WTC11 (cell line): ENCODE data around the gene PRR33. TPM values are rescaled to one million over a fixed set of nuclear protein-coding genes. Genes with fewer than 3 reads are reported as not detected.

ENCODE experiments used
- ATAC-seq: fragments of 200-7000 bp; cut with Tn5 transposase; 2 replicates; pipeline ENCODE4 v1.10.0; 2021; ENCODE audit warnings: mild to moderate bottlenecking, moderate library complexity
- CTCF ChIA-PET: fragments of 300-600 bp; sonication (Branson Sonifier 250); formaldehyde crosslinking; loops from one replicate; lab custom pipeline; 2021; ENCODE audit warnings: antibody characterized with exemption; lab: Charles Lee
- POLR2A ChIA-PET: fragments of 350-600 bp; sonication (Branson Sonifier 250); formaldehyde crosslinking; loops from one replicate; lab custom pipeline; 2021; ENCODE audit warnings: antibody characterized with exemption; lab: Charles Lee
- DNase-seq: peaks from one replicate; pipeline ENCODE4 v3.0.0; 2021; ENCODE audit warnings: low spot score
- H3K27ac Mint-ChIP-seq: 2 replicates; pipeline ENCODE4 v1.8.0; 2021; ENCODE audit warnings: mixed read lengths
- H3K27me3 Mint-ChIP-seq: 2 replicates; pipeline ENCODE4 v1.8.0; 2021; ENCODE audit warnings: low read depth, mild to moderate bottlenecking, moderate library complexity, mixed read lengths
- H3K36me3 Mint-ChIP-seq: 2 replicates; pipeline ENCODE4 v1.8.0; 2021; ENCODE audit warnings: mixed read lengths
- H3K4me1 Mint-ChIP-seq: 2 replicates; pipeline ENCODE4 v1.8.0; 2022; ENCODE audit warnings: mixed read lengths
- H3K4me3 Mint-ChIP-seq: 2 replicates; pipeline ENCODE4 v1.8.0; 2021; ENCODE audit warnings: mild to moderate bottlenecking, moderate library complexity, mixed read lengths
- H3K9me3 Mint-ChIP-seq: 2 replicates; pipeline ENCODE4 v1.8.0; 2021; ENCODE audit warnings: mixed read lengths
- ARID4B ChIP-seq: sonication (generic); formaldehyde crosslinking; IDR thresholded peaks from 2 replicates; pipeline ENCODE4 v1.8.0; 2023; ENCODE audit warnings: missing genetic modification reagents, mild to moderate bottlenecking, borderline replicate concordance
- CBFB ChIP-seq: sonication (generic); formaldehyde crosslinking; IDR thresholded peaks from 2 replicates; pipeline ENCODE4 v1.8.1; 2022; ENCODE audit warnings: mild to moderate bottlenecking, low read depth, missing genetic modification reagents
- E2F5 ChIP-seq: sonication (generic); formaldehyde crosslinking; IDR thresholded peaks from 2 replicates; pipeline ENCODE4 v1.8.1; 2022; ENCODE audit warnings: mild to moderate bottlenecking, moderate library complexity, missing genetic modification reagents
- FOXJ3 ChIP-seq: sonication (generic); formaldehyde crosslinking; IDR thresholded peaks from 2 replicates; pipeline ENCODE4 v1.9.0; 2021; ENCODE audit warnings: missing genetic modification reagents, mild to moderate bottlenecking, borderline replicate concordance
- GTF2I ChIP-seq: fragments of 250-450 bp; sonication (Bioruptor Pico); conservative IDR thresholded peaks from 2 replicates; pipeline ENCODE4 v1.4.0; 2021; ENCODE audit warnings: mild to moderate bottlenecking
- HMGA2 ChIP-seq: fragments of 250-450 bp; sonication (Bioruptor Pico); IDR thresholded peaks from 2 replicates; pipeline ENCODE4 v1.4.0; 2021; ENCODE audit warnings: mild to moderate bottlenecking, moderate library complexity
- IRF2 ChIP-seq: sonication (generic); formaldehyde crosslinking; IDR thresholded peaks from 2 replicates; pipeline ENCODE4 v1.8.0; 2022; ENCODE audit warnings: low read depth, missing genetic modification reagents, borderline replicate concordance
- KAT7 ChIP-seq: sonication (generic); formaldehyde crosslinking; IDR thresholded peaks from 2 replicates; pipeline ENCODE4 v1.8.1; 2023; ENCODE audit warnings: missing genetic modification reagents, mild to moderate bottlenecking, borderline replicate concordance
- NR1H2 ChIP-seq: sonication (generic); formaldehyde crosslinking; IDR thresholded peaks from 2 replicates; pipeline ENCODE4 v1.9.0; 2021; ENCODE audit warnings: mild to moderate bottlenecking, moderate library complexity, missing genetic modification reagents
- SOX15 ChIP-seq: fragments of 250-450 bp; sonication (Bioruptor Pico); IDR thresholded peaks from 2 replicates; pipeline ENCODE4 v1.9.0; 2021; ENCODE audit warnings: mild to moderate bottlenecking
- USF1 ChIP-seq: sonication (generic); formaldehyde crosslinking; IDR thresholded peaks from 2 replicates; pipeline ENCODE4 v1.8.0; 2022; ENCODE audit warnings: mild to moderate bottlenecking, missing genetic modification reagents
- USF2 ChIP-seq: sonication (generic); formaldehyde crosslinking; IDR thresholded peaks from 2 replicates; pipeline ENCODE4 v1.8.1; 2023; ENCODE audit warnings: mild to moderate bottlenecking, missing genetic modification reagents, moderate library complexity
- ZNF138 ChIP-seq: sonication (generic); formaldehyde crosslinking; conservative IDR thresholded peaks from 2 replicates; pipeline ENCODE4 v1.8.1; 2022; ENCODE audit warnings: mild to moderate bottlenecking, moderate library complexity, missing genetic modification reagents
- ZNF396 ChIP-seq: fragments of 250-450 bp; sonication (Bioruptor Pico); IDR thresholded peaks from 2 replicates; pipeline ENCODE4 v1.8.0; 2021; ENCODE audit warnings: mild to moderate bottlenecking, moderate library complexity, borderline replicate concordance
- ZNF416 ChIP-seq: fragments of 250-450 bp; sonication (Bioruptor Pico); IDR thresholded peaks from 2 replicates; pipeline ENCODE4 v1.9.0; 2021; ENCODE audit warnings: mild to moderate bottlenecking, inconsistent platforms
- ZNF532 ChIP-seq: fragments of 250-450 bp; sonication (Bioruptor Pico); IDR thresholded peaks from 2 replicates; pipeline ENCODE4 v1.9.0; 2021; ENCODE audit warnings: mild to moderate bottlenecking, borderline replicate concordance
- total RNA-seq: library from RNA; stranded (reverse); gene quantifications from 3 replicates; pipeline ENCODE4 v1.2.3, GENCODE V29; 2021
- TF ChIP-seq, protein P1 (sequence below): sonication (generic); formaldehyde crosslinking; IDR thresholded peaks from 2 replicates; pipeline ENCODE4 v1.8.1; 2023; ENCODE audit warnings: mild to moderate bottlenecking, missing genetic modification reagents
- TF ChIP-seq, protein P2 (sequence below): sonication (generic); formaldehyde crosslinking; IDR thresholded peaks from 2 replicates; pipeline ENCODE4 v1.8.1; 2023; ENCODE audit warnings: mild to moderate bottlenecking, moderate library complexity, missing genetic modification reagents
- TF ChIP-seq, protein P3 (sequence below): sonication (generic); formaldehyde crosslinking; IDR thresholded peaks from 2 replicates; pipeline ENCODE4 v1.8.1; 2023; ENCODE audit warnings: mild to moderate bottlenecking, missing genetic modification reagents

The PRR33 gene
- total RNA-seq, 1 experiment from 2014 or later: not detected

DNA sequence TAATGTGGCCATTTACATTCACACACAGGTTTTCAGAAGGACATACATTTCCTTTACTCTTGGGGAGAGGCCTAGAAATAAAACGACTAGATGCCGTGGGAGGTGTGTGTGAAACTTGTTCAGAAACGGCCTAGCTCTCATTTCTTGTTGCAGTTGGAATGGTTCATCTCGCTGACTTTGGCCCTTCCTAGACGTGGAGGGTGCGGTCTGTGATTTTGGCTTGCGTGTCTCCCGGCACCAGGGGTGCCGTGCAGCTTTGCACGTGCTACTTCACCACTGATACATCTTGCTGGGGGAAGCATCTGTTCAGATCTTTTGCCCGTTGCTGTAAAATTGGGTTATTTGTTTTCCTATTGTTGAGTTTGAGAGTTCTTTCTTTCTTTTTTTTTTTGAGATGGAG is 3.1 kb upstream of the PRR33 start:
- Mint-ChIP-seq H3K27ac (no peak overlapping the region), H3K27me3 (peaks cover 10% of the 10 kb centered on the region), H3K36me3 (no peaks in the 10 kb centered on the region)
- TF ChIP-seq, protein P1, sequence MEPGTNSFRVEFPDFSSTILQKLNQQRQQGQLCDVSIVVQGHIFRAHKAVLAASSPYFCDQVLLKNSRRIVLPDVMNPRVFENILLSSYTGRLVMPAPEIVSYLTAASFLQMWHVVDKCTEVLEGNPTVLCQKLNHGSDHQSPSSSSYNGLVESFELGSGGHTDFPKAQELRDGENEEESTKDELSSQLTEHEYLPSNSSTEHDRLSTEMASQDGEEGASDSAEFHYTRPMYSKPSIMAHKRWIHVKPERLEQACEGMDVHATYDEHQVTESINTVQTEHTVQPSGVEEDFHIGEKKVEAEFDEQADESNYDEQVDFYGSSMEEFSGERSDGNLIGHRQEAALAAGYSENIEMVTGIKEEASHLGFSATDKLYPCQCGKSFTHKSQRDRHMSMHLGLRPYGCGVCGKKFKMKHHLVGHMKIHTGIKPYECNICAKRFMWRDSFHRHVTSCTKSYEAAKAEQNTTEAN (CRISPR knock-in tag): no peak
- no peak for TF ChIP-seq KAT7 (CRISPR knock-in tag)
- TF ChIP-seq CBFB (CRISPR knock-in tag): no peak
- no peak for TF ChIP-seq ARID4B
- no peak for TF ChIP-seq NR1H2
- no peak for TF ChIP-seq ZNF532
- TF ChIP-seq ZNF416: no peak
- TF ChIP-seq USF1 (CRISPR knock-in tag): no peak
- TF ChIP-seq E2F5 (CRISPR knock-in tag): no peak
- no peak for TF ChIP-seq USF2 (CRISPR knock-in tag)
- TF ChIP-seq, protein P2, sequence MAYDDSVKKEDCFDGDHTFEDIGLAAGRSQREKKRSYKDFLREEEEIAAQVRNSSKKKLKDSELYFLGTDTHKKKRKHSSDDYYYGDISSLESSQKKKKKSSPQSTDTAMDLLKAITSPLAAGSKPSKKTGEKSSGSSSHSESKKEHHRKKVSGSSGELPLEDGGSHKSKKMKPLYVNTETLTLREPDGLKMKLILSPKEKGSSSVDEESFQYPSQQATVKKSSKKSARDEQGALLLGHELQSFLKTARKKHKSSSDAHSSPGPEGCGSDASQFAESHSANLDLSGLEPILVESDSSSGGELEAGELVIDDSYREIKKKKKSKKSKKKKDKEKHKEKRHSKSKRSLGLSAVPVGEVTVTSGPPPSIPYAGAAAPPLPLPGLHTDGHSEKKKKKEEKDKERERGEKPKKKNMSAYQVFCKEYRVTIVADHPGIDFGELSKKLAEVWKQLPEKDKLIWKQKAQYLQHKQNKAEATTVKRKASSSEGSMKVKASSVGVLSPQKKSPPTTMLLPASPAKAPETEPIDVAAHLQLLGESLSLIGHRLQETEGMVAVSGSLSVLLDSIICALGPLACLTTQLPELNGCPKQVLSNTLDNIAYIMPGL (CRISPR knock-in tag): no peak
- TF ChIP-seq, protein P3, sequence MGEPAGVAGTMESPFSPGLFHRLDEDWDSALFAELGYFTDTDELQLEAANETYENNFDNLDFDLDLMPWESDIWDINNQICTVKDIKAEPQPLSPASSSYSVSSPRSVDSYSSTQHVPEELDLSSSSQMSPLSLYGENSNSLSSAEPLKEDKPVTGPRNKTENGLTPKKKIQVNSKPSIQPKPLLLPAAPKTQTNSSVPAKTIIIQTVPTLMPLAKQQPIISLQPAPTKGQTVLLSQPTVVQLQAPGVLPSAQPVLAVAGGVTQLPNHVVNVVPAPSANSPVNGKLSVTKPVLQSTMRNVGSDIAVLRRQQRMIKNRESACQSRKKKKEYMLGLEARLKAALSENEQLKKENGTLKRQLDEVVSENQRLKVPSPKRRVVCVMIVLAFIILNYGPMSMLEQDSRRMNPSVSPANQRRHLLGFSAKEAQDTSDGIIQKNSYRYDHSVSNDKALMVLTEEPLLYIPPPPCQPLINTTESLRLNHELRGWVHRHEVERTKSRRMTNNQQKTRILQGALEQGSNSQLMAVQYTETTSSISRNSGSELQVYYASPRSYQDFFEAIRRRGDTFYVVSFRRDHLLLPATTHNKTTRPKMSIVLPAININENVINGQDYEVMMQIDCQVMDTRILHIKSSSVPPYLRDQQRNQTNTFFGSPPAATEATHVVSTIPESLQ (CRISPR knock-in tag): no peak
- no peak for TF ChIP-seq SOX15
- no peak for TF ChIP-seq FOXJ3 (CRISPR knock-in tag)
- no peak for TF ChIP-seq ZNF138
- TF ChIP-seq GTF2I: no peak
- no peak for TF ChIP-seq IRF2
- no peak for TF ChIP-seq HMGA2
- TF ChIP-seq ZNF396 (CRISPR knock-in tag): no peak
- TF ChIP-seq, all 79 proteins: peak for 0
- ChIA-PET POLR2A (no interaction called here), CTCF (no interaction called here)
- Mint-ChIP-seq H3K4me1 (no peaks in the 10 kb centered on the region), H3K4me3 (no peak overlapping the region), H3K9me3 (no peaks in the 10 kb centered on the region)
- DNase-seq (no peak), ATAC-seq (no peak)
